ENCODE measurements around the gene CAPN15.

CAPN15 gene

DNA sequence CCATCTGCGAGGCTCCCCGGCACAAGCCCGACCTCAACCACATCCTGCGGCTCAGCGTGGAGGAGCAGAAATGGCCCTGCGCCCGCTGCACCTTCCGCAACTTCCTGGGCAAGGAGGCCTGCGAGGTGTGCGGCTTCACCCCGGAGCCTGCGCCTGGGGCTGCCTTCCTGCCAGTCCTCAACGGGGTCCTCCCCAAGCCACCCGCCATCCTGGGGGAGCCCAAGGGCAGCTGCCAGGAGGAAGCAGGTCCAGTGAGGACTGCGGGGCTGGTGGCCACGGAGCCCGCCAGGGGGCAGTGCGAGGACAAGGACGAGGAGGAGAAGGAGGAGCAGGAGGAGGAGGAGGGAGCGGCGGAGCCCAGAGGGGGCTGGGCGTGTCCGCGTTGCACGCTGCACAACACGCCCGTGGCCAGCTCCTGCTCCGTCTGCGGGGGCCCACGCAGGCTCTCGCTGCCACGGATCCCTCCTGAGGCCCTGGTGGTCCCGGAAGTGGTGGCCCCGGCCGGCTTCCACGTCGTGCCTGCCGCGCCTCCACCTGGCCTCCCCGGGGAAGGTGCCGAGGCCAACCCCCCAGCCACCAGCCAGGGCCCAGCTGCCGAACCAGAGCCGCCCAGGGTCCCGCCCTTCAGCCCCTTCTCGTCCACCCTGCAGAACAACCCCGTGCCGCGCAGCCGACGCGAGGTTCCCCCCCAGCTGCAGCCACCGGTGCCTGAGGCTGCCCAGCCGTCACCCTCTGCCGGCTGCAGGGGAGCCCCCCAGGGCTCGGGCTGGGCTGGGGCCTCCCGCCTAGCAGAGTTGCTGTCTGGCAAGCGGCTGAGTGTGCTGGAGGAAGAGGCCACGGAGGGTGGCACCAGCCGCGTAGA is 19.6 kb downstream of the CAPN15 start:
- no peak overlapping the region for H3K4me3 ChIP-seq (ENCODE audit: low read length in 2 of 2)

DNA sequence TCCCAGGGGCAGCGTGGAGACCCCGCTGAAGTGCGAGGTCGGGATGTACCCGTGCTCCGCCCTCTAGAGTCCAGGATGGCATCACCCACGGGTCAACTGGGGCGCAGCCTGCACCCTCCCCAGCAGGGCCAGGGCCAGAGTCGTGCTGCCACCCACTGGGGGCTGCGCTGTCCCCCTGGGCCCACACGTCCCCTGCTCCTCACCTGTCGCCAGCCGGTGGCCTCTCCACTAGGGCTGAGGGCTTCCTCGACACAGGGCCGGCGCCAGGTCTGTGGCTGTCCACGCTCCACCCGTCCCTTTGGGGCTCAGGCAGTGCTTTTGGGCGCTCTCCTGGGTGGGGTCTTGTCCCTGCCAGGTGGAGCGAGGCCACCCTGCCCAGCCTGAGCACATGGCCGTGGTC is 21.1 kb downstream of the CAPN15 start:
- Histone ChIP-seq H3K9me3 (ENCODE audit: control insufficient read depth in 2 of 2, low read length in 2 of 2) (no peaks in the 10 kb centered on the region), H3K4me3 (ENCODE audit: low read length in 2 of 2) (no peak overlapping the region), H3K36me3 (ENCODE audit: control insufficient read depth in 2 of 2, insufficient read depth in 2 of 2, low read length in 2 of 2) (peaks cover 7 to 13% of the 10 kb centered on the region in 2 donors), H3K4me1 (ENCODE audit: control insufficient read depth in 2 of 2, insufficient read depth in 2 of 2, low read length in 2 of 2) (no peaks in the 10 kb centered on the region), H3K27ac (ENCODE audit: low read depth in 2 of 2, low read length in 2 of 2) (no peak overlapping the region), H3K27me3 (ENCODE audit: control insufficient read depth in 2 of 2, insufficient read depth in 2 of 2, low read length in 2 of 2) (no peaks in the 10 kb centered on the region), H3K9ac (ENCODE audit: low read depth in 1 of 2, low read length in 2 of 2) (no peak overlapping the region)

More for the DNA sequence above, 19.6 kb downstream of the CAPN15 start:
- no peaks in the 10 kb centered on the region for H3K9me3 ChIP-seq (ENCODE audit: control insufficient read depth in 2 of 2, low read length in 2 of 2)
- no peak overlapping the region for H3K9ac ChIP-seq (ENCODE audit: low read depth in 1 of 2, low read length in 2 of 2)
- no peak overlapping the region for H3K27ac ChIP-seq (ENCODE audit: low read depth in 2 of 2, low read length in 2 of 2)
- H3K36me3 ChIP-seq (ENCODE audit: control insufficient read depth in 2 of 2, insufficient read depth in 2 of 2, low read length in 2 of 2), result peaks cover 9 to 13% of the 10 kb centered on the region in 2 donors
- no peaks in the 10 kb centered on the region for H3K4me1 ChIP-seq (ENCODE audit: control insufficient read depth in 2 of 2, insufficient read depth in 2 of 2, low read length in 2 of 2)
- no peaks in the 10 kb centered on the region for H3K27me3 ChIP-seq (ENCODE audit: control insufficient read depth in 2 of 2, insufficient read depth in 2 of 2, low read length in 2 of 2)

DNA sequence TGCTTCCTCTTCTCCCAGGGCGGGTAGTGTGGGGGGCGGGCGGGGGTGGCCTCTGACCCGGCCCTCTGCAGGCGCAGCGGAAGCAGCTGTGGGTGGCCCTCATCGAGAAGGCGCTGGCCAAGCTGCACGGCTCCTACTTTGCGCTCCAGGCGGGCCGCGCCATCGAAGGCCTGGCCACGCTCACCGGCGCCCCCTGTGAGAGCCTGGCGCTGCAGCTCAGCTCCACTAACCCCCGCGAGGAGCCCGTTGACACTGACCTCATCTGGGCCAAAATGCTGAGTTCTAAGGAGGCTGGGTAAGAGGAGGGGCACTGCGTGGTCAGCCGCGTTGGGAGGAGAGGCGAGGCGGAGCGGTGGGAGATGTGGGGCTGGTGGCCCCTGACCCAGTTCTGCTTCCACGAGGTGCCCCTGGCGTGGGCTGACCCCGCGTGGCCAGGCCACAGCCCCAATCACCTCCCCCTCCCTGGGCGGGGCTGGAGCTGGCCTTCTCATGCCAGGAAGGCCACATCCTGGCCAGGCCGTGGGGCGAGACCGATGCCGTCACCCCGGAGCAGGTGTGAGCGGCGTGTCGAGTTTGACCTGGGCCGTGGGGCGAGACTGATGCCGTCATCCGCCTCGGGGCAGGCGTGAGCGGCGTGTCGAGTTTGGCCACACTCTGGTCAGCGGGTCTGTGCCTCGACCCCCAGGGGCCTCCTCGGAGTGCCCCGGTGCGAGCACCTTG is 22.2 kb downstream of the CAPN15 start:
- peaks cover 7 to 13% of the 10 kb centered on the region in 2 donors for H3K36me3 ChIP-seq (ENCODE audit: control insufficient read depth in 2 of 2, insufficient read depth in 2 of 2, low read length in 2 of 2)

GRCh38 chr16:551210-551609 is 23.7 kb downstream of the CAPN15 start:
- H3K9ac ChIP-seq (ENCODE audit: low read depth in 1 of 2, low read length in 2 of 2), result no peak overlapping the region
- H3K27me3 ChIP-seq (ENCODE audit: control insufficient read depth in 2 of 2, insufficient read depth in 2 of 2, low read length in 2 of 2), result no peaks in the 10 kb centered on the region
- no peaks in the 10 kb centered on the region for H3K9me3 ChIP-seq (ENCODE audit: control insufficient read depth in 2 of 2, low read length in 2 of 2)
- H3K4me3 ChIP-seq (ENCODE audit: low read length in 2 of 2), result no peak overlapping the region
- H3K4me1 ChIP-seq (ENCODE audit: control insufficient read depth in 2 of 2, insufficient read depth in 2 of 2, low read length in 2 of 2), result peaks cover 0 to 3% of the 10 kb centered on the region in 2 donors
- H3K27ac ChIP-seq (ENCODE audit: low read depth in 2 of 2, low read length in 2 of 2), result no peak overlapping the region
- H3K36me3 ChIP-seq (ENCODE audit: control insufficient read depth in 2 of 2, insufficient read depth in 2 of 2, low read length in 2 of 2), result peaks cover 7 to 13% of the 10 kb centered on the region in 2 donors

More for the DNA sequence above, 22.2 kb downstream of the CAPN15 start:
- no peak overlapping the region for H3K9ac ChIP-seq (ENCODE audit: low read depth in 1 of 2, low read length in 2 of 2)
- no peak overlapping the region for H3K4me3 ChIP-seq (ENCODE audit: low read length in 2 of 2)
- peaks cover 0 to under 1% of the 10 kb centered on the region in 2 donors for H3K4me1 ChIP-seq (ENCODE audit: control insufficient read depth in 2 of 2, insufficient read depth in 2 of 2, low read length in 2 of 2)
- H3K27me3 ChIP-seq (ENCODE audit: control insufficient read depth in 2 of 2, insufficient read depth in 2 of 2, low read length in 2 of 2), result no peaks in the 10 kb centered on the region
- no peaks in the 10 kb centered on the region for H3K9me3 ChIP-seq (ENCODE audit: control insufficient read depth in 2 of 2, low read length in 2 of 2)
- H3K27ac ChIP-seq (ENCODE audit: low read depth in 2 of 2, low read length in 2 of 2), result no peak overlapping the region

- Histone ChIP-seq H3K9me3 (ENCODE audit: control insufficient read depth in 2 of 2, low read length in 2 of 2) (no peaks in the 10 kb centered on the region), H3K4me1 (ENCODE audit: control insufficient read depth in 2 of 2, insufficient read depth in 2 of 2, low read length in 2 of 2) (peaks cover 0 to 3% of the 10 kb centered on the region in 2 donors), H3K36me3 (ENCODE audit: control insufficient read depth in 2 of 2, insufficient read depth in 2 of 2, low read length in 2 of 2) (peaks cover 7 to 13% of the 10 kb centered on the region in 2 donors), H3K27ac (ENCODE audit: low read depth in 2 of 2, low read length in 2 of 2) (no peak overlapping the region), H3K9ac (ENCODE audit: low read depth in 1 of 2, low read length in 2 of 2) (no peak overlapping the region), H3K4me3 (ENCODE audit: low read length in 2 of 2) (no peak overlapping the region), H3K27me3 (ENCODE audit: control insufficient read depth in 2 of 2, insufficient read depth in 2 of 2, low read length in 2 of 2) (peaks cover 0 to under 1% of the 10 kb centered on the region in 2 donors)
Observed at GRCh38 chr16:552171-552570, 24.7 kb downstream of the CAPN15 start.

GRCh38 chr16:553601-554296 is 26.2 kb downstream of the CAPN15 start:
- peaks cover 2 to 11% of the 10 kb centered on the region in 2 donors for H3K27me3 ChIP-seq (ENCODE audit: control insufficient read depth in 2 of 2, insufficient read depth in 2 of 2, low read length in 2 of 2)
- H3K9me3 ChIP-seq (ENCODE audit: control insufficient read depth in 2 of 2, low read length in 2 of 2), result no peaks in the 10 kb centered on the region
- H3K36me3 ChIP-seq (ENCODE audit: control insufficient read depth in 2 of 2, insufficient read depth in 2 of 2, low read length in 2 of 2), result peaks cover 4 to 13% of the 10 kb centered on the region in 2 donors
- peaks cover 0 to 3% of the 10 kb centered on the region in 2 donors for H3K4me1 ChIP-seq (ENCODE audit: control insufficient read depth in 2 of 2, insufficient read depth in 2 of 2, low read length in 2 of 2)
- H3K4me3 ChIP-seq (ENCODE audit: low read length in 2 of 2), result no peak overlapping the region
- H3K27ac ChIP-seq (ENCODE audit: low read depth in 2 of 2, low read length in 2 of 2), result no peak overlapping the region
- no peak overlapping the region for H3K9ac ChIP-seq (ENCODE audit: low read depth in 1 of 2, low read length in 2 of 2)

- Histone ChIP-seq H3K9ac (ENCODE audit: low read depth in 1 of 2, low read length in 2 of 2) (no peak overlapping the region), H3K4me1 (ENCODE audit: control insufficient read depth in 2 of 2, insufficient read depth in 2 of 2, low read length in 2 of 2) (peaks cover 0 to 3% of the 10 kb centered on the region in 2 donors), H3K9me3 (ENCODE audit: control insufficient read depth in 2 of 2, low read length in 2 of 2) (no peaks in the 10 kb centered on the region), H3K36me3 (ENCODE audit: control insufficient read depth in 2 of 2, insufficient read depth in 2 of 2, low read length in 2 of 2) (peaks cover 2 to 13% of the 10 kb centered on the region in 2 donors), H3K4me3 (ENCODE audit: low read length in 2 of 2) (no peak overlapping the region), H3K27me3 (ENCODE audit: control insufficient read depth in 2 of 2, insufficient read depth in 2 of 2, low read length in 2 of 2) (peaks cover 4 to 17% of the 10 kb centered on the region in 2 donors), H3K27ac (ENCODE audit: low read depth in 2 of 2, low read length in 2 of 2) (no peak overlapping the region)
Observed at GRCh38 chr16:554297-554621, 26.7 kb downstream of the CAPN15 start.

GRCh38 chr16:554640-555365 is 27.3 kb downstream of the CAPN15 start:
- Histone ChIP-seq H3K27ac (ENCODE audit: low read depth in 2 of 2, low read length in 2 of 2) (no peak overlapping the region), H3K36me3 (ENCODE audit: control insufficient read depth in 2 of 2, insufficient read depth in 2 of 2, low read length in 2 of 2) (peaks cover under 1 to 9% of the 10 kb centered on the region in 2 donors), H3K27me3 (ENCODE audit: control insufficient read depth in 2 of 2, insufficient read depth in 2 of 2, low read length in 2 of 2) (peaks cover 7 to 22% of the 10 kb centered on the region in 2 donors), H3K9me3 (ENCODE audit: control insufficient read depth in 2 of 2, low read length in 2 of 2) (no peaks in the 10 kb centered on the region), H3K9ac (ENCODE audit: low read depth in 1 of 2, low read length in 2 of 2) (no peak overlapping the region), H3K4me3 (ENCODE audit: low read length in 2 of 2) (no peak overlapping the region), H3K4me1 (ENCODE audit: control insufficient read depth in 2 of 2, insufficient read depth in 2 of 2, low read length in 2 of 2) (peaks cover 0 to 5% of the 10 kb centered on the region in 2 donors)

- no peaks in the 10 kb centered on the region for H3K9me3 ChIP-seq (ENCODE audit: control insufficient read depth in 2 of 2, low read length in 2 of 2)
- no peak overlapping the region for H3K27ac ChIP-seq (ENCODE audit: low read depth in 2 of 2, low read length in 2 of 2)
- peaks cover 0 to 6% of the 10 kb centered on the region in 2 donors for H3K36me3 ChIP-seq (ENCODE audit: control insufficient read depth in 2 of 2, insufficient read depth in 2 of 2, low read length in 2 of 2)
- H3K27me3 ChIP-seq (ENCODE audit: control insufficient read depth in 2 of 2, insufficient read depth in 2 of 2, low read length in 2 of 2), result peaks cover 7 to 24% of the 10 kb centered on the region in 2 donors
- H3K4me3 ChIP-seq (ENCODE audit: low read length in 2 of 2), result no peak overlapping the region
- H3K9ac ChIP-seq (ENCODE audit: low read depth in 1 of 2, low read length in 2 of 2), result no peak overlapping the region
- peaks cover 0 to 5% of the 10 kb centered on the region in 2 donors for H3K4me1 ChIP-seq (ENCODE audit: control insufficient read depth in 2 of 2, insufficient read depth in 2 of 2, low read length in 2 of 2)
Observed at GRCh38 chr16:555528-556473, 28.3 kb downstream of the CAPN15 start.

All from mucosa of rectum (tissue), 2 donors.